ENCODE results near the gene NPR3. TPM values are rescaled to one million over a fixed set of nuclear protein-coding genes. Genes with fewer than 3 reads are reported as not detected.

NPR3 gene
- total RNA-seq, 1 experiment from 2014 or later: 0.11 TPM

DNA sequence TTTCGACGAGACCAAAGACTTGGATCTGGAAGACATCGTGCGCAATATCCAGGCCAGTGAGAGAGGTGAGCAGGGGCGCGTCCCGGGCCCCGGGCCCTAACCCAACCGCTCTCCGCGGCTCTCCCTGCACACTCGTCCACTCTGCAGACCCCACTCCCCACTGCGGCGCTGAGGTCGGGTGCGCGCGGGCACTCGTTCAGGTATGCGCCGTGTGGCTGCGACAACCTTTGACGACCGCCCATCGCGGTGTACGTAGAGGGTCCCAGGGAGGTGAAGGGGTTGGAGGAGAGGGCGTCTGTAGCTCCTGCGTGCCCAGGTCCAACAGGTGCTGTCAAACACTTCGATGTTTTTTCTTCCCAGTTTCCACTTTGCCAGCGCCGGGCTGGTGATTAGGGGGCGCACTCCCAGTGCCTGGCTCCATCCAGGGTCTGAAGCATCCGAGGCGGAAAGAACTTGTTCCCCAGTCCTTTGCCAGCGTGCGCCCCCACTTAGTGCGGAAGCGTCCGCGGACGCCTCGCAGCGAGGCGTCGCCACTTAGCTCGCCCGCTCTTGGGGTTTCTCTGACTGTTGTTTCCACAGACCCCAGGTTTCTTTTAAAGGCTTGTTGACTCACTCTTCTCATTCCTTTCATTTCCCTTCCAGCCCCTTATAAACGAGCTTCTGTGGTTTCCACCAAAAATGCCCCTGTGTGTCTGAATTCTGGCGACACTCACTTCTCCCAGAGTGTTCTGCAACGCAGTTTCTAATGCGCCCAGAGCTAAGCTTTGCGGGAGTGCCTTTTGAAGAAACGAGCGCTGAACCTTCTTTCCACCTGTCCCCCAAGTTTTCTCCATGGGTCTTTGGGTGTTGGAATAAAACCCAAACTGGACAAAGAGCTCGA is 1.6 kb downstream of the NPR3 start:
- peaks cover 6% of the 10 kb centered on the region for H3K36me3 Mint-ChIP-seq (ENCODE audit: insufficient read depth, unreplicated experiment)
- no peak overlapping the region for H3K27ac Mint-ChIP-seq (ENCODE audit: unreplicated experiment)
- TF ChIP-seq, protein P1, sequence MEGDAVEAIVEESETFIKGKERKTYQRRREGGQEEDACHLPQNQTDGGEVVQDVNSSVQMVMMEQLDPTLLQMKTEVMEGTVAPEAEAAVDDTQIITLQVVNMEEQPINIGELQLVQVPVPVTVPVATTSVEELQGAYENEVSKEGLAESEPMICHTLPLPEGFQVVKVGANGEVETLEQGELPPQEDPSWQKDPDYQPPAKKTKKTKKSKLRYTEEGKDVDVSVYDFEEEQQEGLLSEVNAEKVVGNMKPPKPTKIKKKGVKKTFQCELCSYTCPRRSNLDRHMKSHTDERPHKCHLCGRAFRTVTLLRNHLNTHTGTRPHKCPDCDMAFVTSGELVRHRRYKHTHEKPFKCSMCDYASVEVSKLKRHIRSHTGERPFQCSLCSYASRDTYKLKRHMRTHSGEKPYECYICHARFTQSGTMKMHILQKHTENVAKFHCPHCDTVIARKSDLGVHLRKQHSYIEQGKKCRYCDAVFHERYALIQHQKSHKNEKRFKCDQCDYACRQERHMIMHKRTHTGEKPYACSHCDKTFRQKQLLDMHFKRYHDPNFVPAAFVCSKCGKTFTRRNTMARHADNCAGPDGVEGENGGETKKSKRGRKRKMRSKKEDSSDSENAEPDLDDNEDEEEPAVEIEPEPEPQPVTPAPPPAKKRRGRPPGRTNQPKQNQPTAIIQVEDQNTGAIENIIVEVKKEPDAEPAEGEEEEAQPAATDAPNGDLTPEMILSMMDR (IDR thresholded peaks at IDR 0.05; ENCODE audit: insufficient read depth in 1 of 2, low read depth in 1 of 2, low read length in 1 of 2, severe bottlenecking in 1 of 2, unreplicated experiment in 1 of 2): no peak
- Histone ChIP-seq H3K4me1 (no peaks in the 10 kb centered on the region), H3K36me3 (ENCODE audit: control insufficient read depth, insufficient read depth, low read length) (no peaks in the 10 kb centered on the region), H3K4me3 (ENCODE audit: low read depth, low read length) (no peak overlapping the region), H3K9me3 (no peaks in the 10 kb centered on the region), H3K27me3 (replicated peaks; ENCODE audit: control insufficient read depth, insufficient read depth, low read length) (no peaks in the 10 kb centered on the region)
- no peak overlapping the region for H3K4me3 Mint-ChIP-seq (ENCODE audit: unreplicated experiment)
- DNase-seq: no peak
- no peaks in the 10 kb centered on the region for H3K9me3 Mint-ChIP-seq (ENCODE audit: unreplicated experiment)
- peaks cover 3% of the 10 kb centered on the region for H3K27me3 Mint-ChIP-seq (ENCODE audit: insufficient read depth, unreplicated experiment)
- intact Hi-C loops (cut with micrococcal nuclease; ENCODE audit: unreplicated experiment): no loop called here
- POLR2A ChIA-PET: no interaction called here
- CTCF ChIA-PET: no interaction called here
- no peaks in the 10 kb centered on the region for H3K4me1 Mint-ChIP-seq (ENCODE audit: low read depth, unreplicated experiment)
- BruUV-seq (replicated peaks): no TSS peak

DNA sequence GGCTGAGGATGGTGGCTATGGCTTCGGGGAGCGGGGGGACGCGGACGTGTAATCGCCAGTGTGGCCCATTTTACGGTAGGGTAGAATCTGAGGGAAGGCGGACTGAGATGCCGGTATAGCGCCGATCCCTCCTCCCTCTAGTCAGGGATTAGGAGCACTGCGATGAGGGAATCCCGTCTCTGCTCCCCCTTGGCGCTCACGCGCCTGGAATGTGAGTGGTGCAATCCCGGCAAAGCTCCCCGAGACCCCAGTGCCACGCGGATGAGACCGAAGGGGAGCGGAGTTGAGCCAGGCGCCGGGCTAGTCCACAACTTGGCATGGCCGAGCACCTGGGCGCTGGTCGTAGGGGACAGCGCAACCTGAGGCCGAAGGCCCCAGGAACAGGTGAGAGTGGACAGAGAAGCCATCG is 2.2 kb downstream of the NPR3 start:
- Mint-ChIP-seq H3K9me3 (ENCODE audit: unreplicated experiment) (no peaks in the 10 kb centered on the region), H3K36me3 (ENCODE audit: insufficient read depth, unreplicated experiment) (peaks cover 6% of the 10 kb centered on the region), H3K27me3 (ENCODE audit: insufficient read depth, unreplicated experiment) (peaks cover 3% of the 10 kb centered on the region), H3K4me1 (ENCODE audit: low read depth, unreplicated experiment) (no peaks in the 10 kb centered on the region), H3K27ac (ENCODE audit: unreplicated experiment) (no peak overlapping the region), H3K4me3 (ENCODE audit: unreplicated experiment) (no peak overlapping the region)
- BruUV-seq (replicated peaks): no TSS peak
- no peaks in the 10 kb centered on the region for H3K9me3 ChIP-seq
- POLR2A ChIA-PET: no interaction called here
- no peaks in the 10 kb centered on the region for H3K4me1 ChIP-seq
- H3K4me3 ChIP-seq (ENCODE audit: low read depth, low read length): no peak overlapping the region
- intact Hi-C loops (cut with micrococcal nuclease; ENCODE audit: unreplicated experiment): no loop called here
- CTCF ChIA-PET: no interaction called here
- no peak for DNase-seq
- TF ChIP-seq, protein P1 (IDR thresholded peaks at IDR 0.05; ENCODE audit: insufficient read depth in 1 of 2, low read depth in 1 of 2, low read length in 1 of 2, severe bottlenecking in 1 of 2, unreplicated experiment in 1 of 2): no peak
- no peaks in the 10 kb centered on the region for H3K27me3 ChIP-seq (replicated peaks; ENCODE audit: control insufficient read depth, insufficient read depth, low read length)
- no peaks in the 10 kb centered on the region for H3K36me3 ChIP-seq (ENCODE audit: control insufficient read depth, insufficient read depth, low read length)

- Mint-ChIP-seq H3K4me1 (ENCODE audit: low read depth, unreplicated experiment) (no peaks in the 10 kb centered on the region), H3K27ac (ENCODE audit: unreplicated experiment) (no peak overlapping the region), H3K27me3 (ENCODE audit: insufficient read depth, unreplicated experiment) (peaks cover 3% of the 10 kb centered on the region), H3K4me3 (ENCODE audit: unreplicated experiment) (no peak overlapping the region), H3K36me3 (ENCODE audit: insufficient read depth, unreplicated experiment) (peaks cover 6% of the 10 kb centered on the region), H3K9me3 (ENCODE audit: unreplicated experiment) (no peaks in the 10 kb centered on the region)
- DNase-seq: no peak
- Histone ChIP-seq H3K36me3 (ENCODE audit: control insufficient read depth, insufficient read depth, low read length) (no peaks in the 10 kb centered on the region), H3K4me3 (ENCODE audit: low read depth, low read length) (no peak overlapping the region), H3K27me3 (replicated peaks; ENCODE audit: control insufficient read depth, insufficient read depth, low read length) (no peaks in the 10 kb centered on the region), H3K4me1 (no peaks in the 10 kb centered on the region), H3K9me3 (no peaks in the 10 kb centered on the region)
- BruUV-seq (replicated peaks): no TSS peak
- intact Hi-C loops (cut with micrococcal nuclease; ENCODE audit: unreplicated experiment): no loop called here
- TF ChIP-seq, protein P1 (IDR thresholded peaks at IDR 0.05; ENCODE audit: insufficient read depth in 1 of 2, low read depth in 1 of 2, low read length in 1 of 2, severe bottlenecking in 1 of 2, unreplicated experiment in 1 of 2): no peak
- ChIA-PET POLR2A (no interaction called here), CTCF (no interaction called here)
These were observed 2.8 kb downstream of the NPR3 start for GRCh38 chr5:32713770-32714381.

Data from Caco-2 (cell line).